SU-DHL-6 (cell line): ENCODE measurements around the gene RHBDL2.

ENCODE experiments used
- H2AFZ ChIP-seq: fragments of 200-600 bp; sonication (generic); 2 replicates; pipeline ENCODE4 v1.6.1; 2014; ENCODE audit warnings: low read depth, mild to moderate bottlenecking, moderate library complexity, mixed read lengths, antibody characterized with exemption, low read length; ENCODE audit not compliant: severe bottlenecking
- H3F3A ChIP-seq: fragments of 200-600 bp; shearing (Covaris generic); 2 replicates; pipeline ENCODE4 v1.6.0; 2016; ENCODE audit warnings: antibody characterized with exemption, mild to moderate bottlenecking; ENCODE audit not compliant: insufficient read depth
- H3K27ac ChIP-seq: fragments of 200-600 bp; sonication (generic); 2 replicates; pipeline ENCODE4 v1.5.1; 2016; ENCODE audit warnings: low read depth, mild to moderate bottlenecking, low read length, moderate library complexity, mixed read lengths
- H3K27me3 ChIP-seq: fragments of 200-600 bp; sonication (generic), shearing (Covaris generic); 2 replicates; pipeline ENCODE4 v1.6.0; 2014; ENCODE audit warnings: mild to moderate bottlenecking, low read length
- H3K36me3 ChIP-seq: fragments of 200-600 bp; sonication (generic); 2 replicates; pipeline ENCODE4 v1.6.1; 2014; ENCODE audit warnings: mild to moderate bottlenecking, low read length, mixed read lengths
- H3K4me2 ChIP-seq: fragments of 300-600, 200-600 bp; shearing (Covaris generic), sonication (generic); 2 replicates; pipeline ENCODE4 v1.6.0; 2014; ENCODE audit warnings: low read length, low read depth, mild to moderate bottlenecking; ENCODE audit not compliant: poor library complexity, severe bottlenecking
- H3K4me3 ChIP-seq: fragments of 200-600 bp; sonication (generic); 2 replicates; pipeline ENCODE4 v1.5.1; 2014; ENCODE audit warnings: antibody characterized with exemption, low read length, mild to moderate bottlenecking, mixed read lengths; ENCODE audit not compliant: insufficient read depth, poor library complexity, severe bottlenecking
- H3K79me2 ChIP-seq: fragments of 200-600 bp; sonication (generic); 2 replicates; pipeline ENCODE4 v1.6.1; 2014; ENCODE audit warnings: mild to moderate bottlenecking, low read length, moderate library complexity; ENCODE audit not compliant: insufficient read depth
- H3K9ac ChIP-seq: fragments of 200-600 bp; sonication (generic); 2 replicates; pipeline ENCODE4 v1.7.0; 2014; ENCODE audit warnings: mild to moderate bottlenecking, low read length
- H3K9me2 ChIP-seq: fragments of 200-600 bp; sonication (generic); replicated peaks from 2 replicates; pipeline ENCODE4 v1.6.1; 2014; ENCODE audit warnings: low read length; ENCODE audit not compliant: insufficient read depth
- H3K9me3 ChIP-seq: fragments of 200-600 bp; sonication (generic); 2 replicates; pipeline ENCODE4 v1.6.1; 2014; ENCODE audit warnings: low read length, mixed read lengths; ENCODE audit not compliant: insufficient read depth
- H4K20me1 ChIP-seq: fragments of 200-600 bp; sonication (generic); 2 replicates; pipeline ENCODE4 v1.6.1; 2014; ENCODE audit warnings: low read depth, mild to moderate bottlenecking, antibody characterized with exemption, low read length, moderate library complexity, mixed read lengths
- CTCF ChIP-seq: fragments of 200-600 bp; sonication (generic); IDR thresholded peaks from one replicate; pipeline ENCODE4 v1.5.1; 2017; ENCODE audit warnings: antibody characterized with exemption, mild to moderate bottlenecking, low read length, moderate library complexity; ENCODE audit not compliant: insufficient read depth, poor library complexity, severe bottlenecking
- EZH2phosphoT487 ChIP-seq: fragments of 200-600 bp; sonication (generic), shearing (Covaris generic); conservative IDR thresholded peaks from 2 replicates; pipeline ENCODE4 v1.6.1; 2018; ENCODE audit warnings: mild to moderate bottlenecking, antibody characterized with exemption, low read length, moderate library complexity, mixed read lengths

The RHBDL2 gene

DNA sequence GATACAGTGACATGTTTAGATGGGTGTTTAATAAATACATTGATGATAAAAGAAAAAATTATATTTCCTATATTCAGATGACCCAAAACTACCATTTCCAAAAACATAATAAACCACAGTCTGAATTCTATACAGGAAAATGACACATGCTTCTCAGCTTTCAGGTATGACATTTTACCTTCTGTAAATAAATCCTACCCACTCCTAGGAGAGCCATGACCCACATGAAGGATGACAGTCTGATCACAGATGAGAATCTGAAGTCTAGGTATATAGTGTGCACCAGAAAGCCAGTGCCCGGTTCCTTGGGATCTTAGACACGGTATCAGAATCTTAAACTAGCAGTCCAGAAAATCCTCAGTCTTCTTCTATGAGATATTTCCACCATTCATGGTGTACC, 56.5 kb downstream of the RHBDL2 start:
- H2AFZ ChIP-seq = no peak overlapping the region
- no peaks in the 10 kb centered on the region for H3K27me3 ChIP-seq
- H4K20me1 ChIP-seq = no peaks in the 10 kb centered on the region
- no peaks in the 10 kb centered on the region for H3K79me2 ChIP-seq
- H3K27ac ChIP-seq = no peak overlapping the region
- H3K36me3 ChIP-seq = no peaks in the 10 kb centered on the region
- H3K4me3 ChIP-seq = no peak overlapping the region
- H3K9me2 ChIP-seq = no peaks in the 10 kb centered on the region
- no peak overlapping the region for H3K9ac ChIP-seq
- TF ChIP-seq CTCF = no peak
- TF ChIP-seq EZH2phosphoT487 = no peak
- H3F3A ChIP-seq = no peaks in the 10 kb centered on the region
- H3K9me3 ChIP-seq = no peaks in the 10 kb centered on the region
- no peak overlapping the region for H3K4me2 ChIP-seq

- Histone ChIP-seq H3K9me2 (no peaks in the 10 kb centered on the region), H3K4me2 (no peak within 1 kb of the TSS), H3K4me3 (no peak within 1 kb of the TSS), H3K9me3 (no peaks in the 10 kb centered on the region), H2AFZ (no peak within 1 kb of the TSS), H3F3A (no peaks in the 10 kb centered on the region), H3K36me3 (no peaks in the 10 kb centered on the region), H3K79me2 (no peaks in the 10 kb centered on the region), H3K9ac (no peak within 1 kb of the TSS), H3K27me3 (no peaks in the 10 kb centered on the region), H3K27ac (no peak within 1 kb of the TSS), H4K20me1 (no peaks in the 10 kb centered on the region)
- TF ChIP-seq CTCF = no peak
- TF ChIP-seq EZH2phosphoT487 = no peak
These were observed 60.1 kb downstream of the RHBDL2 start, which contains the start of gene GJA9 for GRCh38 chr1:38881487-38881886. TSS of gene GJA9 (minus strand) at chr1:38881587. CDS start at chr1:38876098, 5,489 bp downstream.

DNA sequence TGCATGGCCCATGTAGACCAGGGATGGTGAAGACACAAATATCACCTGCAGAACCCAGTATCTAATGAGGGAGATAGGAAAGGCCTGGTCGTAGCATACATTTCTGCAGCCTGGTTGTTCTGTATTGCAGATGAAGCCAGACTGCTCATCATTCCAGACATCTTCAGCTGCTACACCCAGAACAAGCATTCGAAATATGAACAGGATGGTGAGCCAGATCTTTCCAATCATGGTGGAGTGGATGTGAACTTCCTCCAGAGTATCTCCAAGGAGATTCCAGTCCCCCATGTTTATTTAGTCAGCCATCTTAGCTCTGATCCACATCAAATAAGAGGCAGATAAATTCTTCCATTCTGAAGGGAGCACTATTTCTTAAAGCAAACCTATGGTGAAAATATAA, 65.8 kb downstream of the RHBDL2 start:
- no peaks in the 10 kb centered on the region; the same call in 1 of the 2 replicates for H3F3A ChIP-seq
- H3K36me3 ChIP-seq = no peaks in the 10 kb centered on the region
- H3K27ac ChIP-seq = no peak overlapping the region
- H3K9me2 ChIP-seq = no peaks in the 10 kb centered on the region
- no peak overlapping the region for H3K4me2 ChIP-seq
- no peaks in the 10 kb centered on the region for H3K27me3 ChIP-seq
- TF ChIP-seq EZH2phosphoT487 (no peak), CTCF (no peak)
- no peak overlapping the region for H3K4me3 ChIP-seq
- no peaks in the 10 kb centered on the region for H3K9me3 ChIP-seq
- H3K9ac ChIP-seq = no peak overlapping the region
- H3K79me2 ChIP-seq = peaks cover 9% of the 10 kb centered on the region; the same call in 1 of the 2 replicates
- no peak overlapping the region for H2AFZ ChIP-seq
- no peaks in the 10 kb centered on the region for H4K20me1 ChIP-seq
